ENCODE measurements around the gene ROPN1L. TPM values are rescaled to one million over a fixed set of nuclear protein-coding genes. Genes with fewer than 3 reads are reported as not detected.

Gene ROPN1L
- total and polyA plus RNA-seq, 2 donors (not counting 1 experiment from before 2014, with no cell fraction given) = 0.91 TPM; not detected in 1

DNA sequence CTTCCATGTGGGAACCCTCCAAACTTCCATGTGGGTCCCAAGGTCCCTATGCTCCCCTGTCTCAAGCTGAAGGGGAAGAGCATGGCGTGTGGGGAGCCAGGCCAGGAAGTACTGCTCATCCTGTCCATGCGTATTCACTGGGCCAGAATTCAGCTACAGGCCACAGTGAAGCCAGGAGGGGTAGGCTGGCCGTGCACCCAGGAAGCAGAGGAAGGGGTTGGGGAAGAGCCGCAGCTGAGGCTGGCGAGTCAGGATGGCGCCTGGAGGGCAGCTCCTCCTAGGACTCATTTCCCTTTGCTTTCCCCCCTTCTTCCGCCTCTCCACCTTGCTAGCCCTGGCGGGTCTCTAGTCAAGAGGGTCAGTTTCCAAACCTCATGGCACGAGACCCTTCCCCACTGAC is 57.4 kb downstream of the ROPN1L start:
- H4K20me1 ChIP-seq (ENCODE audit: control insufficient read depth, insufficient read depth, low read length, poor library complexity, severe bottlenecking) = no peaks in the 10 kb centered on the region
- no peak for DNase-seq
- no peak for TF ChIP-seq EZH2 (IDR thresholded peaks at IDR 0.05; ENCODE audit: borderline replicate concordance, insufficient read depth, low read depth, low read length, poor library complexity, severe bottlenecking)
- TF ChIP-seq, protein P1, sequence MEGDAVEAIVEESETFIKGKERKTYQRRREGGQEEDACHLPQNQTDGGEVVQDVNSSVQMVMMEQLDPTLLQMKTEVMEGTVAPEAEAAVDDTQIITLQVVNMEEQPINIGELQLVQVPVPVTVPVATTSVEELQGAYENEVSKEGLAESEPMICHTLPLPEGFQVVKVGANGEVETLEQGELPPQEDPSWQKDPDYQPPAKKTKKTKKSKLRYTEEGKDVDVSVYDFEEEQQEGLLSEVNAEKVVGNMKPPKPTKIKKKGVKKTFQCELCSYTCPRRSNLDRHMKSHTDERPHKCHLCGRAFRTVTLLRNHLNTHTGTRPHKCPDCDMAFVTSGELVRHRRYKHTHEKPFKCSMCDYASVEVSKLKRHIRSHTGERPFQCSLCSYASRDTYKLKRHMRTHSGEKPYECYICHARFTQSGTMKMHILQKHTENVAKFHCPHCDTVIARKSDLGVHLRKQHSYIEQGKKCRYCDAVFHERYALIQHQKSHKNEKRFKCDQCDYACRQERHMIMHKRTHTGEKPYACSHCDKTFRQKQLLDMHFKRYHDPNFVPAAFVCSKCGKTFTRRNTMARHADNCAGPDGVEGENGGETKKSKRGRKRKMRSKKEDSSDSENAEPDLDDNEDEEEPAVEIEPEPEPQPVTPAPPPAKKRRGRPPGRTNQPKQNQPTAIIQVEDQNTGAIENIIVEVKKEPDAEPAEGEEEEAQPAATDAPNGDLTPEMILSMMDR (IDR thresholded peaks at IDR 0.05) = no peak
- H3K79me2 ChIP-seq (ENCODE audit: control insufficient read depth, insufficient read depth, low read length) = no peaks in the 10 kb centered on the region
- POLR2A ChIA-PET = no interaction called here
- no peaks in the 10 kb centered on the region for H3K27me3 ChIP-seq (replicated peaks in 1 of 4; ENCODE audit: control extremely low read depth in 1 of 4, control insufficient read depth in 3 of 4, insufficient read depth in 4 of 4, low read length in 3 of 4)
- H3K9me3 ChIP-seq (ENCODE audit: control extremely low read depth in 1 of 3, control insufficient read depth in 2 of 3, insufficient read depth in 1 of 3, low read length in 2 of 3) = peaks cover 2 to 13% (median 12%) of the 10 kb centered on the region in 3 donors
- CTCF ChIA-PET = interaction anchor here (1.0 kb wide), 1 partner anchor 9 kb away, joined by 3 read pairs; no protein-coding TSS in a partner anchor
- no peak overlapping the region for H3K9ac ChIP-seq (ENCODE audit: low read length)
- H3K9me3 Mint-ChIP-seq (ENCODE audit: insufficient read depth) = peaks cover 6% of the 10 kb centered on the region
- H3K4me3 ChIP-seq (ENCODE audit: control extremely low read depth in 1 of 5, extremely low read depth in 1 of 5, insufficient read depth in 1 of 5, low read depth in 2 of 5, low read length in 4 of 5) = no peak overlapping the region
- 79% methylated on average over 3 of the region's 9 CpGs for WGBS (ENCODE audit: insufficient coverage)
- H3K4me1 Mint-ChIP-seq = peaks cover 3% of the 10 kb centered on the region
- H3K27ac ChIP-seq (ENCODE audit: low read length in 2 of 2) = no peak overlapping the region
- H3K27ac Mint-ChIP-seq = no peak overlapping the region
- intact Hi-C loops (cut with micrococcal nuclease) = no loop called here
- no peaks in the 10 kb centered on the region for H3K27me3 Mint-ChIP-seq
- H3K4me1 ChIP-seq (ENCODE audit: control insufficient read depth in 2 of 2, insufficient read depth in 2 of 2, low read length in 2 of 2) = peaks cover under 1% of the 10 kb centered on the region in 2 donors
- no peak overlapping the region for H3K4me3 Mint-ChIP-seq
- ATAC-seq (ENCODE audit: low read depth) = no peak
- no peak overlapping the region for H3K4me2 ChIP-seq (replicated peaks; ENCODE audit: low read depth, low read length, poor library complexity, severe bottlenecking)
- H3K36me3 ChIP-seq (replicated peaks in 1 of 2; ENCODE audit: control extremely low read depth in 1 of 2, control insufficient read depth in 1 of 2, extremely low read depth in 1 of 2, insufficient read depth in 2 of 2, low read length in 1 of 2) = no peaks in the 10 kb centered on the region
- no peak overlapping the region for H2AFZ ChIP-seq (ENCODE audit: insufficient read depth, low read depth, low read length, poor library complexity, severe bottlenecking)

DNA sequence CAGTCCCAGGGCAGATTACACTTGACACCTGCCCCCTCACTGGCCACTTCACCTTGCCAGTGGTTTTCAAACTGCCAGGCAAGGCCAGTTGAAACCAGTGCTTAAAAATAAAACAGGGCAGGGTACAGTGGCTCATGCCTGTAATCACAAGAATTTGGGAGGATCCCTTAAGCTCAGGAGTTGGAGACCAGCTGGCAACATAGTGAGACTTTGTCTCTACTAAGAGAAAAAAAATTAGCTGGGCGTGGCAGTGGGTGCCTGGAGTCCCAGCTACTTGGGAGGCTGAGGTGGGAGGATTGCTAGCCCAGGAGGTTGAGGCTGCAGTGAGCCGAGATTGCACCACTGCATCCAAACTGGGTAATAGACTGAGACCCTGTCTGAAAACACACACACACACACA is 58.1 kb downstream of the ROPN1L start:
- TF ChIP-seq, protein P1 (IDR thresholded peaks at IDR 0.05) = no peak
- no peak for TF ChIP-seq EZH2 (IDR thresholded peaks at IDR 0.05; ENCODE audit: borderline replicate concordance, insufficient read depth, low read depth, low read length, poor library complexity, severe bottlenecking)
- H3K4me1 Mint-ChIP-seq = peaks cover 2% of the 10 kb centered on the region
- no peak for ATAC-seq (ENCODE audit: low read depth)
- no peak overlapping the region for H3K9ac ChIP-seq (ENCODE audit: low read length)
- no peak overlapping the region for H3K4me2 ChIP-seq (replicated peaks; ENCODE audit: low read depth, low read length, poor library complexity, severe bottlenecking)
- peaks cover under 1% of the 10 kb centered on the region in 2 donors for H3K4me1 ChIP-seq (ENCODE audit: control insufficient read depth in 2 of 2, insufficient read depth in 2 of 2, low read length in 2 of 2)
- ChIA-PET POLR2A (no interaction called here), CTCF (interaction anchor here (1.0 kb wide), 1 partner anchor 10 kb away, joined by 3 read pairs; no protein-coding TSS in a partner anchor)
- H3K36me3 ChIP-seq (replicated peaks in 1 of 2; ENCODE audit: control extremely low read depth in 1 of 2, control insufficient read depth in 1 of 2, extremely low read depth in 1 of 2, insufficient read depth in 2 of 2, low read length in 1 of 2) = no peaks in the 10 kb centered on the region
- no peaks in the 10 kb centered on the region for H3K79me2 ChIP-seq (ENCODE audit: control insufficient read depth, insufficient read depth, low read length)
- intact Hi-C loops (cut with micrococcal nuclease) = no loop called here
- no peak overlapping the region for H3K27ac ChIP-seq (ENCODE audit: low read length in 2 of 2)
- no peaks in the 10 kb centered on the region for H3K27me3 ChIP-seq (replicated peaks in 1 of 4; ENCODE audit: control extremely low read depth in 1 of 4, control insufficient read depth in 3 of 4, insufficient read depth in 4 of 4, low read length in 3 of 4)
- WGBS (ENCODE audit: insufficient coverage) = no CpG with 5 or more reads among the region's 2 CpGs
- H3K27ac Mint-ChIP-seq = no peak overlapping the region
- no peak overlapping the region for H2AFZ ChIP-seq (ENCODE audit: insufficient read depth, low read depth, low read length, poor library complexity, severe bottlenecking)
- no peaks in the 10 kb centered on the region for H3K27me3 Mint-ChIP-seq
- H4K20me1 ChIP-seq (ENCODE audit: control insufficient read depth, insufficient read depth, low read length, poor library complexity, severe bottlenecking) = no peaks in the 10 kb centered on the region
- no peak overlapping the region for H3K4me3 ChIP-seq (ENCODE audit: control extremely low read depth in 1 of 5, extremely low read depth in 1 of 5, insufficient read depth in 1 of 5, low read depth in 2 of 5, low read length in 4 of 5)
- H3K9me3 Mint-ChIP-seq (ENCODE audit: insufficient read depth) = no peaks in the 10 kb centered on the region
- H3K9me3 ChIP-seq (ENCODE audit: control extremely low read depth in 1 of 3, control insufficient read depth in 2 of 3, insufficient read depth in 1 of 3, low read length in 2 of 3) = peaks cover 1 to 7% (median 6%) of the 10 kb centered on the region in 3 donors
- DNase-seq = no peak
- H3K4me3 Mint-ChIP-seq = no peak overlapping the region
